Esophagus muscularis mucosa (tissue), 3 donors: ENCODE results near the gene NANS.

Experiments used
- CTCF ChIP-seq, 3 experiments: fragments of 200-600 bp in 2 of 3; fragments of 450-650 bp in 1 of 3; sonication (generic) in 2 of 3; IDR thresholded peaks; one replicate each; pipeline ENCODE4 v1.5.1; 2017 to 2019; ENCODE audit warnings: antibody characterized with exemption in 3 of 3, mild to moderate bottlenecking in 2 of 3, moderate library complexity in 1 of 3
- EP300 ChIP-seq: sonication (generic); formaldehyde crosslinking; IDR thresholded peaks from one replicate; pipeline ENCODE4 v1.6.1; 2017; ENCODE audit warnings: antibody characterized with exemption

DNA sequence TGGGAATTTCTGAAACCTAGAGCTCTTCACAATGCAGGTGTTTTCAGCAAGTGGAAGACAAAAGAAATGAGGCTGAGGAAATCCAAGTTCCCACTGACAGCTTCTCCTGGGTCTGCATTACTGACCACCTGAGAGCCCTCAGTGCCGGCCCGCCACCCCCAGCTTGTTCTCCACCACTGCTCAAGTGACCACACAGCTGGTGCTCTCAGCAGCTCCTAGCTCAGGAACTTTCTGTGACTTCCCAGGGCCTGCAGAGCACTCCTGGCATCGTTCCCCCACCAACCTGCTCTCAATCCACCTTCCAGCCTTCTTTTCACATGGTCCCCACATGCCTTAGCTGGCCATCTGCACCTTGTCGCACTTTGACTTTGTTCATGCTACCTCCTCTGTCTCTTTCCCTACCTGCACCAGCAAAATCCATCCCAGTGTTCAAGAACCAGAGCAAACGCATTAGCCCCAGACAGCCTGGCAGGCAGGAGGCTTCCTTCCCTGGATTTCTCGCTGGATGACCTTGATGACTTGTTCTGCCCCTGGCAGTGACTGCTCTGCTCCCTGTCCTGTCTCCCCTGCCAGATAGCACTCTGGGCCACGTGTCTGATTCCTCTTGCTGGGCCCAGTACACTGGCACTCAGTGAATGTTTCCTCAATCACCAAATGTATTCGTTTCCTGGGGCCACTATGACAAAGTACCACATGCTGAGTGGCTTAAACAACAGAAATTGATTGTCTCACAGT is 35.1 kb upstream of the NANS start:
- TF ChIP-seq CTCF (IDR thresholded peaks at IDR 0.05) (no peak), EP300 (no peak)
